GM23338 (cell line): ENCODE data around the gene FANCD2OS. TPM values are rescaled to one million over a fixed set of nuclear protein-coding genes. Genes with fewer than 3 reads are reported as not detected.
"Not testable (repeated sequence)": the region's sequence is repeated elsewhere in the genome, so short reads cannot be mapped to it uniquely, and the experiment has no call there.

Experiments
- ATAC-seq: fragments of 200-7000 bp; cut with Tn5 transposase; 3 replicates; pipeline ENCODE4 v1.9.1; 2020
- DNase-seq: peaks from one replicate; pipeline ENCODE4 v3.0.0-alpha.2; 2015; ENCODE audit warnings: low spot score
- H2AFZ ChIP-seq: fragments of 200-600 bp; sonication (generic); 2 replicates; pipeline ENCODE4 v1.8.0; 2016; ENCODE audit warnings: antibody characterized with exemption, mild to moderate bottlenecking, moderate library complexity
- H3F3A ChIP-seq: fragments of 200-600 bp; sonication (generic); replicated peaks from 2 replicates; pipeline ENCODE4 v1.8.0; 2017; ENCODE audit warnings: antibody characterized with exemption, mixed run types, low read depth
- H3K27ac ChIP-seq: fragments of 200-600 bp; sonication (generic); 2 replicates; pipeline ENCODE4 v1.6.1; 2016; ENCODE audit warnings: low read depth
- H3K27me3 ChIP-seq: fragments of 200-600 bp; sonication (generic); 2 replicates; pipeline ENCODE4 v1.8.0; 2016; ENCODE audit warnings: mild to moderate bottlenecking, mixed run types, moderate library complexity; ENCODE audit not compliant: insufficient read depth
- H3K36me3 ChIP-seq: fragments of 200-600 bp; sonication (generic); 2 replicates; pipeline ENCODE4 v1.8.0; 2016; ENCODE audit warnings: mild to moderate bottlenecking; ENCODE audit not compliant: insufficient read depth
- H3K4me1 ChIP-seq: fragments of 200-600 bp; sonication (generic); 2 replicates; pipeline ENCODE4 v1.8.0; 2016; ENCODE audit warnings: mild to moderate bottlenecking, moderate library complexity; ENCODE audit not compliant: insufficient read depth
- H3K4me2 ChIP-seq: fragments of 200-600 bp; sonication (generic); 2 replicates; pipeline ENCODE4 v1.7.1; 2017; ENCODE audit warnings: mixed run types
- H3K4me3 ChIP-seq: fragments of 200-600 bp; sonication (generic); 2 replicates; pipeline ENCODE4 v1.6.1; 2016; ENCODE audit warnings: mixed run types
- H3K79me2 ChIP-seq: fragments of 200-600 bp; sonication (generic); replicated peaks from 2 replicates; pipeline ENCODE4 v1.8.0; 2017; ENCODE audit warnings: mild to moderate bottlenecking; ENCODE audit not compliant: insufficient read depth
- H3K9me2 ChIP-seq: fragments of 200-600 bp; sonication (generic); 2 replicates; pipeline ENCODE4 v1.8.0; 2017; ENCODE audit not compliant: insufficient read depth
- H4K20me1 ChIP-seq: fragments of 200-600 bp; sonication (generic); replicated peaks from 2 replicates; pipeline ENCODE4 v1.8.0; 2017; ENCODE audit warnings: mild to moderate bottlenecking; ENCODE audit not compliant: insufficient read depth
- H3K27ac Mint-ChIP-seq: 2 replicates; pipeline ENCODE4 v1.8.0; 2020; ENCODE audit warnings: inconsistent platforms, mild to moderate bottlenecking, moderate library complexity, mixed read lengths
- H3K27me3 Mint-ChIP-seq: 3 replicates; pipeline ENCODE4 v1.8.0; 2022; ENCODE audit warnings: low read depth, mild to moderate bottlenecking, moderate library complexity, mixed read lengths, inconsistent platforms; ENCODE audit not compliant: insufficient read depth, poor library complexity
- H3K36me3 Mint-ChIP-seq: 3 replicates; pipeline ENCODE4 v1.8.0; 2021; ENCODE audit warnings: low read depth, mild to moderate bottlenecking, inconsistent platforms, moderate library complexity, mixed read lengths
- H3K4me1 Mint-ChIP-seq: 3 replicates; pipeline ENCODE4 v1.8.0; 2020; ENCODE audit warnings: mild to moderate bottlenecking, inconsistent platforms, mixed read lengths
- H3K4me3 Mint-ChIP-seq: 3 replicates; pipeline ENCODE4 v1.8.0; 2021; ENCODE audit warnings: moderate library complexity, mild to moderate bottlenecking, inconsistent platforms, mixed read lengths
- H3K9me3 Mint-ChIP-seq: 3 replicates; pipeline ENCODE4 v1.8.0; 2020; ENCODE audit warnings: moderate library complexity, mild to moderate bottlenecking, inconsistent platforms, mixed read lengths
- CREB1 ChIP-seq: fragments of 250-450 bp; sonication (Bioruptor Pico); IDR thresholded peaks from 2 replicates; pipeline ENCODE4 v1.5.0; 2020; ENCODE audit warnings: low read depth, mild to moderate bottlenecking, moderate library complexity
- CTCF ChIP-seq, 2 experiments: fragments of 200-600 bp in 1 of 2; sonication (generic) in 1 of 2; conservative IDR thresholded peaks; 2 replicates each; pipeline versions ENCODE4 v1.5.1 to v1.6.1; 2016 to 2017; ENCODE audit warnings: antibody characterized with exemption in 2 of 2, low read depth in 2 of 2, mild to moderate bottlenecking in 2 of 2, moderate library complexity in 1 of 2
- ETS1 ChIP-seq: IDR thresholded peaks from 2 replicates; pipeline ENCODE4 v1.6.1; 2016; ENCODE audit warnings: antibody characterized with exemption
- EZH2 ChIP-seq: fragments of 200-600 bp; sonication (generic); IDR thresholded peaks from one replicate; pipeline ENCODE4 v1.8.0; 2017; ENCODE audit warnings: antibody characterized with exemption, mild to moderate bottlenecking, low read depth; ENCODE audit not compliant: unreplicated experiment
- EZH2phosphoT487 ChIP-seq: fragments of 200-600 bp; sonication (generic); IDR thresholded peaks from one replicate; pipeline ENCODE4 v1.8.1; 2018; ENCODE audit warnings: antibody characterized with exemption; ENCODE audit not compliant: unreplicated experiment
- JUNB ChIP-seq: IDR thresholded peaks from one replicate; pipeline ENCODE4 v1.6.1; 2016; ENCODE audit warnings: antibody characterized with exemption; ENCODE audit not compliant: unreplicated experiment
- NANOG ChIP-seq: IDR thresholded peaks from 2 replicates; pipeline ENCODE4 v1.6.1; 2016; ENCODE audit warnings: antibody characterized with exemption, borderline replicate concordance
- POLR2AphosphoS5 ChIP-seq: IDR thresholded peaks from 2 replicates; pipeline ENCODE4 v1.6.1; 2016; ENCODE audit warnings: antibody characterized with exemption, low read depth
- REST ChIP-seq: IDR thresholded peaks from one replicate; pipeline ENCODE4 v1.6.1; 2018; ENCODE audit warnings: antibody characterized with exemption; ENCODE audit not compliant: unreplicated experiment
- STAT1 ChIP-seq: IDR thresholded peaks from one replicate; pipeline ENCODE4 v1.6.1; 2016; ENCODE audit warnings: antibody characterized with exemption; ENCODE audit not compliant: unreplicated experiment
- ZNF114 ChIP-seq: fragments of 250-450 bp; sonication (Bioruptor Pico); IDR thresholded peaks from 2 replicates; pipeline ENCODE4 v1.5.0; 2020; ENCODE audit warnings: mild to moderate bottlenecking, moderate library complexity
- ZNF331 ChIP-seq: fragments of 250-450 bp; sonication (Bioruptor Pico); IDR thresholded peaks from 2 replicates; pipeline ENCODE4 v1.5.0; 2020; ENCODE audit warnings: low read depth, mild to moderate bottlenecking, moderate library complexity
- polyA plus RNA-seq: library from polyadenylated mRNA; unstranded; fragments of >200 nt; fragmentation: Nextera tagmentation; extraction: Ambion mirVana; gene quantifications from 2 replicates; pipeline ENCODE4 v1.2.1, GENCODE V29; 2016
- total RNA-seq: library from RNA; depleted of rRNA; stranded (reverse); fragments of >200 nt; shearing (Covaris generic); gene quantifications from 2 replicates; pipeline ENCODE4 v1.2.3, GENCODE V29; 2014

FANCD2OS gene
- total and polyA plus RNA-seq, 2 experiments from 2014 or later = 0.94 TPM; not detected in 1

GRCh38 chr3:10091387-10091786 is 16.7 kb downstream of the FANCD2OS start:
- not testable (repeated sequence) for DNase-seq, H3K79me2 ChIP-seq, ATAC-seq, H3K27me3 ChIP-seq, H3K4me1 ChIP-seq, H4K20me1 ChIP-seq, H3K27ac ChIP-seq, H3F3A ChIP-seq, H3K27me3 Mint-ChIP-seq, H3K9me3 Mint-ChIP-seq, H2AFZ ChIP-seq, H3K4me2 ChIP-seq, H3K4me3 Mint-ChIP-seq, H3K4me3 ChIP-seq, H3K9me2 ChIP-seq, H3K4me1 Mint-ChIP-seq, H3K27ac Mint-ChIP-seq
- peaks cover 69% of the 10 kb centered on the region for H3K36me3 Mint-ChIP-seq
- H3K36me3 ChIP-seq = peaks cover 59% of the 10 kb centered on the region

GRCh38 chr3:10090774-10091173 is 17.3 kb downstream of the FANCD2OS start:
- H4K20me1 ChIP-seq, H3K4me2 ChIP-seq, H3K4me1 ChIP-seq, H3K27ac Mint-ChIP-seq, H3K79me2 ChIP-seq, H3K27ac ChIP-seq, H3K27me3 Mint-ChIP-seq, H3K9me3 Mint-ChIP-seq, H3K27me3 ChIP-seq, ATAC-seq, H3F3A ChIP-seq, H3K9me2 ChIP-seq, H3K4me3 ChIP-seq, H3K4me1 Mint-ChIP-seq, DNase-seq, H3K4me3 Mint-ChIP-seq, H2AFZ ChIP-seq: not testable (repeated sequence)
- peaks cover 61% of the 10 kb centered on the region for H3K36me3 ChIP-seq
- H3K36me3 Mint-ChIP-seq = peaks cover 68% of the 10 kb centered on the region

- H3K36me3 ChIP-seq = peaks cover 63% of the 10 kb centered on the region
- DNase-seq = no peak
- no peak overlapping the region for H3K4me2 ChIP-seq
- ATAC-seq = no peak
- H3K27ac ChIP-seq = no peak overlapping the region
- Mint-ChIP-seq H3K27me3 (peaks cover 4% of the 10 kb centered on the region), H3K36me3 (peaks cover 65% of the 10 kb centered on the region), H3K9me3 (no peaks in the 10 kb centered on the region), H3K4me3 (no peak overlapping the region), H3K4me1 (no peaks in the 10 kb centered on the region), H3K27ac (no peak overlapping the region)
- H4K20me1 ChIP-seq = peaks cover 3% of the 10 kb centered on the region; the same call in 1 of the 2 replicates
- no peak overlapping the region for H2AFZ ChIP-seq
- no peaks in the 10 kb centered on the region for H3F3A ChIP-seq
- no peaks in the 10 kb centered on the region for H3K4me1 ChIP-seq
- no peaks in the 10 kb centered on the region for H3K79me2 ChIP-seq
- H3K4me3 ChIP-seq = no peak overlapping the region
- no peaks in the 10 kb centered on the region for H3K9me2 ChIP-seq
- no peaks in the 10 kb centered on the region for H3K27me3 ChIP-seq
- no peak for TF ChIP-seq ZNF331 (CRISPR knock-in tag)
- no peak for TF ChIP-seq ETS1
- no peak for TF ChIP-seq POLR2AphosphoS5
- TF ChIP-seq ZNF114 (CRISPR knock-in tag) = no peak
- no peak for TF ChIP-seq EZH2phosphoT487
- no peak for TF ChIP-seq NANOG
- no peak for TF ChIP-seq JUNB
- TF ChIP-seq CREB1 (CRISPR knock-in tag) = no peak
- TF ChIP-seq REST = no peak
- TF ChIP-seq STAT1 = no peak
- TF ChIP-seq CTCF (conservative IDR thresholded peaks at IDR 0.05; ENCODE audit: low read depth in 2 of 2) = no peak
- no peak for TF ChIP-seq EZH2
Observed at GRCh38 chr3:10090179-10090578, 17.9 kb downstream of the FANCD2OS start.
